Left ventricle myocardium superior (tissue), 1 donor: ENCODE measurements around the gene ZFAND2B. TPM values are rescaled to one million over a fixed set of nuclear protein-coding genes. Genes with fewer than 3 reads are reported as not detected.
A peak's percentile ranks its signal among the peaks of the same experiment; 100 is the strongest.

Source experiments
- ATAC-seq: fragments of 200-7000 bp; cut with Tn5 transposase; one replicate; pipeline ENCODE4 v1.9.1; 2020; ENCODE audit warnings: mild to moderate bottlenecking, moderate library complexity
- DNase-seq: peaks from one replicate; pipeline ENCODE4 v3.0.0-alpha.2; 2020
- intact Hi-C: fragments of 100-400 bp; cut with micrococcal nuclease; formaldehyde crosslinking; loops from one replicate; pipeline ENCODE4 v1.11.0; 2022
- total RNA-seq: library from RNA; stranded (reverse); fragmentation: NEBNext Ultra II Directional; extraction: Animal tissue kit (Norgen Biotek cat#: 25700); gene quantifications from one replicate; pipeline ENCODE4 v1.2.1, GENCODE V29; 2021
- donor health status: DM: no; HTN: yes; CAD: no; lungs with severe emphysema.

ZFAND2B gene
- total RNA-seq, 1 donor from 2014 or later, result 20.3 TPM

- ATAC-seq (no peak), DNase-seq (no peak)
- intact Hi-C loops, result no loop called here
Observed at GRCh38 chr2:219216535-219216915, 9.9 kb downstream of the ZFAND2B start.

GRCh38 chr2:219218217-219218731 is 11.7 kb downstream of the ZFAND2B start:
- peak; percentile 61 for ATAC-seq
- intact Hi-C loops, result no loop called here
- DNase-seq, result peak; percentile 79

- intact Hi-C loops, result no loop called here
- ATAC-seq (peak; percentile 90), DNase-seq (peak; percentile 99)
Observed at GRCh38 chr2:219218732-219219701, 12.4 kb downstream of the ZFAND2B start, which contains the start of gene ABCB6. Gene ABCB6 (minus strand): TSS chr2:219218958. CDS start chr2:219218673, 285 bp downstream.

GRCh38 chr2:219219784-219220532 is 13.4 kb downstream of the ZFAND2B start:
- ATAC-seq, result no peak
- no peak for DNase-seq
- intact Hi-C loops, result no loop called here

GRCh38 chr2:219220652-219221402 is 14.2 kb downstream of the ZFAND2B start:
- no peak for DNase-seq
- intact Hi-C loops, result no loop called here

GRCh38 chr2:219221957-219222518 is 15.5 kb downstream of the ZFAND2B start:
- DNase-seq (no peak), ATAC-seq (no peak)
- intact Hi-C loops, result no loop called here

More at GRCh38 chr2:219220652-219221402, 14.2 kb downstream of the ZFAND2B start:
- ATAC-seq, result no peak

GRCh38 chr2:219223831-219224610 is 17.4 kb downstream of the ZFAND2B start:
- intact Hi-C loops, result no loop called here
- ATAC-seq (no peak), DNase-seq (no peak)

- DNase-seq, result no peak
- intact Hi-C loops, result no loop called here
- no peak for ATAC-seq
Observed at GRCh38 chr2:219225350-219225749, 18.8 kb downstream of the ZFAND2B start.

GRCh38 chr2:219228041-219228910 is 21.7 kb downstream of the ZFAND2B start:
- no peak for ATAC-seq
- intact Hi-C loops, result no loop called here
- peak; percentile 24 for DNase-seq

- peak; percentile 17 for ATAC-seq
- DNase-seq, result no peak
- intact Hi-C loops, result no loop called here
Observed at GRCh38 chr2:219228911-219229304, 22.3 kb downstream of the ZFAND2B start.

GRCh38 chr2:219229305-219230058 is 22.9 kb downstream of the ZFAND2B start, which contains the start of the genes ANKZF1 and ATG9A:
Gene ANKZF1 (plus strand): TSS chr2:219229806. CDS start chr2:219230258, 452 bp downstream.
Gene ATG9A (minus strand): TSS chr2:219229636. CDS start chr2:219228024, 1,612 bp downstream.
- intact Hi-C loops, result loop anchor here (10.0 kb wide), 1 partner anchor 65 kb away; no protein-coding TSS in a partner anchor
- DNase-seq, result peak; percentile 99
- ATAC-seq, result peak; percentile 99

- intact Hi-C loops, result loop anchor here (10.0 kb wide), 1 partner anchor 65 kb away; no protein-coding TSS in a partner anchor
- DNase-seq, result peak; percentile 59
Observed at GRCh38 chr2:219230059-219230540, 23.5 kb downstream of the ZFAND2B start.

GRCh38 chr2:219234331-219234730 is 27.7 kb downstream of the ZFAND2B start:
- ATAC-seq (no peak), DNase-seq (no peak)
- intact Hi-C loops, result loop anchor here (10.0 kb wide), 1 partner anchor 60 kb away; no protein-coding TSS in a partner anchor

More at GRCh38 chr2:219230059-219230540, 23.5 kb downstream of the ZFAND2B start:
- peak; percentile 8 for ATAC-seq

- no peak for ATAC-seq
- intact Hi-C loops, result no loop called here
- peak; percentile 52 for DNase-seq
Observed at GRCh38 chr2:219243291-219243761, 36.7 kb downstream of the ZFAND2B start.

GRCh38 chr2:219244789-219245147 is 38.2 kb downstream of the ZFAND2B start:
- DNase-seq, result no peak
- intact Hi-C loops, result no loop called here
- no peak for ATAC-seq
